HepG2 (cell line): Measurements from ENCODE around the gene CLASP1. TPM values are rescaled to one million over a fixed set of nuclear protein-coding genes. Genes with fewer than 3 reads are reported as not detected.

Experiments
- BATF2 ChIP-seq: sonication (generic); formaldehyde crosslinking; IDR thresholded peaks from 2 replicates; pipeline ENCODE4 v1.8.0; 2022; ENCODE audit warnings: mild to moderate bottlenecking, missing genetic modification reagents, moderate library complexity
- BRCA1 ChIP-seq: sonication (generic); formaldehyde crosslinking; IDR thresholded peaks from 2 replicates; pipeline ENCODE4 v1.4.0; 2020; ENCODE audit warnings: missing genetic modification reagents
- EHMT2 ChIP-seq: fragments of 200-600 bp; sonication (generic); IDR thresholded peaks from 2 replicates; pipeline ENCODE4 v1.7.0; 2017; ENCODE audit warnings: antibody characterized with exemption, low read depth, low read length, borderline replicate concordance
- GATAD2A ChIP-seq: IDR thresholded peaks from 2 replicates; pipeline ENCODE4 v1.6.1; 2016
- NFIC ChIP-seq: IDR thresholded peaks from 2 replicates; pipeline ENCODE4 v1.6.1; 2012; ENCODE audit warnings: mild to moderate bottlenecking, low read length, inconsistent platforms
- PAXIP1 ChIP-seq: sonication (generic); formaldehyde crosslinking; conservative IDR thresholded peaks from 2 replicates; pipeline ENCODE4 v1.4.0; 2020; ENCODE audit warnings: mild to moderate bottlenecking, missing genetic modification reagents, moderate library complexity
- SALL1 ChIP-seq: sonication (generic); formaldehyde crosslinking; IDR thresholded peaks from 2 replicates; pipeline ENCODE4 v1.8.0; 2022; ENCODE audit warnings: mild to moderate bottlenecking, missing genetic modification reagents
- SIX1 ChIP-seq: sonication (generic); formaldehyde crosslinking; IDR thresholded peaks from 2 replicates; pipeline ENCODE4 v1.4.0; 2020; ENCODE audit warnings: missing genetic modification reagents, borderline replicate concordance
- SMAD1 ChIP-seq: sonication (generic); formaldehyde crosslinking; IDR thresholded peaks from 2 replicates; pipeline ENCODE4 v1.4.0; 2020; ENCODE audit warnings: missing genetic modification reagents, low read depth, mild to moderate bottlenecking, borderline replicate concordance
- SNAI1 ChIP-seq: sonication (generic); formaldehyde crosslinking; IDR thresholded peaks from 2 replicates; pipeline ENCODE4 v1.5.0; 2020; ENCODE audit warnings: mild to moderate bottlenecking, missing genetic modification reagents, borderline replicate concordance
- SOX13 ChIP-seq, 3 experiments: fragments of 450-650 bp in 1 of 3; sonication (generic) in 1 of 3; formaldehyde crosslinking in 1 of 3; IDR thresholded peaks in 2 of 3; conservative IDR thresholded peaks in 1 of 3; 2 replicates each; pipeline versions ENCODE4 v1.5.0 to v1.6.1; 2016 to 2020; ENCODE audit warnings: antibody characterized with exemption in 1 of 3, mild to moderate bottlenecking in 1 of 3, missing compliant biosample characterization in 1 of 3, missing genetic modification reagents in 1 of 3, moderate library complexity in 1 of 3
- ZNF12 ChIP-seq: sonication (generic); formaldehyde crosslinking; IDR thresholded peaks from 2 replicates; pipeline ENCODE4 v1.5.0; 2020; ENCODE audit warnings: missing genetic modification reagents
- ZNF205 ChIP-seq: IDR thresholded peaks from 2 replicates; pipeline ENCODE4 v1.6.1; 2018; ENCODE audit warnings: missing biosample characterization, missing genetic modification reagents
- ZNF577 ChIP-seq: sonication (generic); formaldehyde crosslinking; IDR thresholded peaks from 2 replicates; pipeline ENCODE4 v1.4.0; 2020; ENCODE audit warnings: mild to moderate bottlenecking, low read depth, missing genetic modification reagents, borderline replicate concordance
- ZNF703 ChIP-seq: sonication (generic); formaldehyde crosslinking; IDR thresholded peaks from 2 replicates; pipeline ENCODE4 v1.5.1; 2020; ENCODE audit warnings: missing genetic modification reagents, mild to moderate bottlenecking, moderate library complexity, borderline replicate concordance
- ZSCAN31 ChIP-seq: sonication (generic); formaldehyde crosslinking; IDR thresholded peaks from 2 replicates; pipeline ENCODE4 v1.5.0; 2020; ENCODE audit warnings: low read depth, mild to moderate bottlenecking, missing genetic modification reagents
- polyA plus RNA-seq, 8 experiments: library from polyadenylated mRNA; depleted of rRNA in 3 of 8; stranded (reverse) in 7 of 8; unstranded in 1 of 8; fragments of >200 nt; fragmentation: Illumina TruSeq in 4 of 8; extraction: Trizol in 4 of 8; gene quantifications; 2 replicates each; pipeline versions ENCODE4 v1.2.1 to v1.2.3, GENCODE V29; 2011 to 2016; ENCODE audit warnings: low read depth in 4 of 8, missing spikeins in 1 of 8, mixed read lengths in 1 of 8; ENCODE audit not compliant: insufficient read depth in 1 of 8
- total RNA-seq, 5 experiments: library from RNA; depleted of rRNA; stranded (reverse); fragments of >200 nt; fragmentation: Illumina TruSeq; extraction: Trizol; gene quantifications; 2 replicates each; pipeline ENCODE4 v1.2.3, GENCODE V29; 2016; ENCODE audit warnings: low read depth in 1 of 5

Gene CLASP1
- total and polyA plus RNA-seq, 2 of the 13 experiments (the other 11 are each of a cell fraction or from before 2014, with no cell fraction given), result 11.7 to 47.9 TPM

DNA sequence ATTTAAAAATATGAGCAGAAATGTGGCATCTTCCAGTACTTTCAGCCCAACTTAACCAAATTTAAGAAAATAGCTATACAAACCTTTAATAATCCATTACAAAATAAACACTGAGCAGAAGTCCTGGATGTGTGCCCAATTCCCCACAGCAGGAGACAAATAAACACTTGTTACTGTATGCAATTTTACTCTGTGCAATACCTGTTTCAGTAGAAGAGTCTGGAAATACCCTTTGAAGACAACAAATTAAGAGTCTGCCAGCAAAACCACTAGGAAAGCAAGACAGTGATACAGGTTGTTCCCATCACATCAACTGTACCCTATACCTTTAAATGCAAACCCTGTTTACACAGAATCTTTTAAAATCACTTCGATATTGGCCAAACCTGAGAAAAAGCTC, 160.0 kb downstream of the CLASP1 start (continued):
- TF ChIP-seq BRCA1 (CRISPR knock-in tag) (no peak), PAXIP1 (CRISPR knock-in tag) (no peak), SMAD1 (CRISPR knock-in tag) (no peak), ZSCAN31 (CRISPR knock-in tag) (no peak), ZNF205 (no peak), BATF2 (no peak), ZNF703 (CRISPR knock-in tag) (no peak), ZNF577 (CRISPR knock-in tag) (no peak), SIX1 (peak; percentile 38; the same call in 1 of the 2 replicates), EHMT2 (no peak), SNAI1 (no peak), SALL1 (CRISPR knock-in tag) (no peak), GATAD2A (CRISPR knock-in tag) (peak; percentile 53), SOX13 (IDR thresholded peaks at IDR 0.05) (no peak), SOX13 (CRISPR knock-in tag; conservative IDR thresholded peaks at IDR 0.05 in 1 of 2, IDR thresholded peaks at IDR 0.05 in 1 of 2) (0 out of 4 replicates have a peak, but pooled peaks of 1 of the 2 experiments have one; percentile 19), NFIC (peak; percentile 49; the same call in 1 of the 2 replicates), ZNF12 (CRISPR knock-in tag) (no peak)
- TF ChIP-seq, all 625 proteins: peak for 14
